ENCODE results near the gene CAP2.
"Not testable (repeated sequence)": the region's sequence is repeated elsewhere in the genome, so short reads cannot be mapped to it uniquely, and the experiment has no call there.

CAP2 gene

DNA sequence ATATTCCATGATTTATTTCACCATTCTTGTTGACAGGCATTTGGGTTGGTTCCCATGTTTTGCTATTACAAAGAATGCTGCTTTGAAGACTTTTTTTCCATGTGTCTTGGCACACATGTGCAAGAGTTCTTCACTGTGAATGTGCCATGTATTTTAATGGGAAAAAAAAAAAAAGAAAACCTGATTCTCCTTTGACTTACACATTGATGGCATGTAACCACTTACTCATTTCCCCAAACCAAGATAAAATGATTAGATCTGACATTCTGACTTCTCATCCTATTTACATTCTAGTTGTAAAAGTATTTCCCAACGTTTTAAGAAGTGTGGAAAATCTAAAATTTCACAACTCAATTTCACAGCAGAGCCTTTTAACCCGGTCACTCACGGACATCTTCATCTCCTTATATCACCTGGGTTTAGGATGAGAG, 4.4 kb downstream of the CAP2 start:
- DNase-seq (ENCODE audit: low read depth in 2 of 2), result no peak

DNA sequence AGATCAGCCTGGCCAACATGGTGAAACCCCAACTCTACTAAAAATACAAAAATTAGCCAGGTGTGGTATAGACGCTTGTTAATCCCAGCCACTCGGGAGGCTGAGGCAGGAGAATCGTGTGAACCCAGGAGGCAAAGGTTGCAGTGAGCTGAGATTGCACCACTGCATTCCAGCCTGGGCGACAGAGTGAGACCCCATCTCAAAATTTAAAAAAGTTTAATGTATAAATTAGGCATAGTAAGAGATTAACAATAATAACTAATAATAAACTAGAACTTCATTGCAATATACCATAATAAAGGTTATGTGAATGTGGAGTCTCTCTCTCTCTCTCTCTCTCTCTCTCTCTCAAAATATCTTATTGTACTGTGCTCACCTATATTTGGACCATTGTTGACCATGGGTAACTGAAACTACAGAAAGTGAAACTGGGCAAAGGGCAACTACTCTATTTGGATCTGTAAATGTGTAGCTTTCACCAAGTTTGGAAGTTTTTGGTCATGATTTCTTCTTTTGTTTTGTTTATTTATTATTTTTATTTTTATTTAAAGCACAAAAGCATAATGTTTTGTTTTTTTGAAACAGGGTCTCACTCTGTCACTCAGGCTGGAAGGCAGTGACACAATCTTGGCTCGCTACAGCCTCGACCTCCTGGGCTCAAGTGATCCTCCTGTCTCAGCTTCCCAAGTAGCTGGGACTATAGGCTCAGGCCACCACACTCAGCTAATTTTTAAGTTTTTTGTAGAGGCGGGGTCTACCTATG, 12.0 kb downstream of the CAP2 start:
- DNase-seq (ENCODE audit: low read depth in 2 of 2), result not testable (repeated sequence)

DNA sequence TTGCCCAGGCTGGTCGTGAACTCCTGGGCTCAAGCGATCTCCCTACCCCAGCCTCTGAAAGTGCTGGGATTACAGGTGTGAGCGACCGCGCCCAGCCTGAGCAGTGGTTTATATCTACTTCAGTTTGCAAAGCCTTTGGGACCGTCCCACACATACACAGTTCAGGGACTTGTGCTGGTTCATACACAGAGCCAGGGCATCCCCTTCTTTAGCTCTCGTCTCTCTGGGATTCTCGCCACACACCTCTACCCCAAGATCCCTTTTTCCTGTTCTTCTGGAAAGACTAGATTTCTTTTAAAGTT, 12.5 kb downstream of the CAP2 start:
- DNase-seq (ENCODE audit: low read depth in 2 of 2), result no peak

DNA sequence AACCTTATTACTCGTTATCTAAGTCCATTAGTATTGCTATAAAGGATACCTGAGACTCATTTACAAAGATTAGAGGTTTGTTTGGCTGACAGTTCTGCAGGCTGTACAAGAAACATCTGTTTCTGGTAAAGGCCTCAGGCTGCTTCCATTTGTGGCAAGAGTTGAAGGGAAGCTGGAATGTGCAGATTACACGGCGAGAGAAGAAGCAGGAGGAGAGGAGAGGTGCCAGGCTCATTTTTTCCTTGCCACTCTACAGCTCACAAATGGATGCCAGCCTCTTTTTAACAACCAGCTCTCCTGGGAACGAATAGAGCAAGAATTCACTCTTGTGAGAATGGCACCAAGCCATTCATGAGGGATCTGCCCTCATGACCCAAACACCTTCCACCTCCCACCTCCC, 14.7 kb downstream of the CAP2 start:
- no peak for DNase-seq (ENCODE audit: low read depth in 2 of 2)

DNA sequence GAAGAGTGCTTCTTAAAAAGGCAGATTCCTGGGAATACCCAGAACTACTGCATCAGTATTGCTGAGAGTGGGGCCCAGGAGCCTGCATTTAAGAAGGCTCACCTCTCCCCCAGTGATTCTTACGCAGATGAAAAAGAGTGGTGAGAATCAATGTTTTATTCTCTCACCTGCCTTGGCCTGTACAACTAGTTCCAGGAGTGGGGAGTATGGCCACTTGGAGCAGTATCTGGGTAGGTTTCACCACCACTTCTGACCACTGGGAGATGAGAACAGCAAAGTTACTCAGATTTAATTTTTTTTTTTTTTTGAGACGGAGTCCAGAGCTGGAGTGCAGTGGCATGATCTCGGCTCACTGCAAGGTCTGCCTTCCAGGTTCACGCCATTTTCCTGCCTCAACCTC, 16.9 kb downstream of the CAP2 start:
- DNase-seq (ENCODE audit: low read depth in 2 of 2), result no peak

DNA sequence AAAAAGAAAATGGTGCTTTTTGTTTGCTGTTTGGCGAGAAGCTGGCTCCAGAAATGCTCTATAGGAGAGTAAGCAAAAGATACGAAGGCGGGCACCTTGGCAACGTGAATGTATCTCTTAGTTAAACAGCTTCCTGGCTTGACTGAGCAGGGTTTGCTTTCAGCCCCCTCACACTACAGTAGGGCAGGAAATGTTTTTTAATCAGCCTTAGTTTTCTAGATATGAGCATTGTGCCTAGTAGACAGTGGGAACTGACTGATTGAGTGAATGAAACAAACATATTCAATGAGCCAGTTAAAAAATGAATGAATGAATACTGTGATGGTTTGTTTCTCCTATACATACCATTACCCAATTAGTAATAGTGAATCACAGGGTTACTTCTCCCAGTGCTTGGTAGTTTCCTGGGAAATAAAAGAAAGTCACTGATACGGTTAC, 19.9 kb downstream of the CAP2 start:
- DNase-seq (ENCODE audit: low read depth in 2 of 2), result no peak

DNA sequence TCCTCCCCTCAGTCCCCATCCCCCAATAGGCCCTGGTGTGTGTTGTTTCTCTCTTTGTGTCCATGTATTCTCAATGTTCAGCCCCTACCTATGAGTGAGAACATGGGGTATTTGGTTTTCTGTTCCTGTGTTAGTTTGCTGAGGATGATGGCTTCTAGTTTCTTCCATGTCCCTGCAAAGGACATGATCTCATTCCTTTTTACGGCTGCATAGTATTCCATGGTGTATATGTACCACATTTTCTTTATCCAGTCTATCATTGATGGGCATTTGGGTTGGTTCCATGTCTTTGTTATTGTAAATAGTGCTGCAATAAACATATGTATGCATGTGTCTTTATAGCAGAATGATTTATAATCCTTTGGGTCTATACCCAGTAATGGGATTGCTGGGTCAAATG, 21.0 kb downstream of the CAP2 start:
- not testable (repeated sequence) for DNase-seq (ENCODE audit: low read depth in 2 of 2)

DNA sequence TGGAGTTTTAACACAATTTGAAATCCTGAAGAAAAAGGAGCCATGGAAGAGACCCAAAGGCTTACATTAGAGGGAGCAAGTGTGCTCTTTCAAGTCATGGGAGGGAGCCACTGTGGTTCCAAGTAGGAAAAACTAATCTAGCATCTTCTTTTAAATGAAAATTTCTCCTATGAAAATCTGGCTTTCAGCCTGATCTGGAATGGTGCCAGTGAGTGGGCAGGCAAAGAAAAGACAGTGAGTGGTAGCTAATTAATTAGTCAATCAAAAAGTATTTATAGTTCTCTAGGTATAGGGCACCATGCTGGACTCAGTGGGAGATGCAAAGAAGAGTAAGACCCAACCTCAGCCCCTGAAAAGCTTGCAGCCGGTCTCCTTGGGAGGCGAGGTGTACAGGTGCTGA, 21.9 kb downstream of the CAP2 start:
- no peak for DNase-seq (ENCODE audit: low read depth in 2 of 2)

DNA sequence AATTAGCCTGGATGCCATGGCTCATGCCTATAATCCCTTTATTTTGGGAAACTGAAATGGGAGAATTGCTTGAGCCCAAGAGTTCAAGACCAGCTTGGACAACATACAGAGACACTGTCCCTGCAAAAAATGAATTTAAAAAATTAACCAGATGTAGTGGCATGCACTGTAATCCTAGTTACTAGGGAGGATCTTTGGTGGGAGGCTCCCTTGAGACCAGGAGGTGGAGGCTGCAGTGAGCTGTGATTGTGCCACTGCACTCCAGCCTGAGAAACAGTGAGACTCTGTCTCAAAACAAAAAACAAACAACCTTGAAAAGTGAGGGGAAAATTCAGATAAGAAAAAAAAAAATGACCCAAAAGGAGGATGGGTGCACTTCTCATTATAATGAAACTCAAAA, 23.4 kb downstream of the CAP2 start:
- DNase-seq (ENCODE audit: low read depth in 2 of 2), result no peak

DNA sequence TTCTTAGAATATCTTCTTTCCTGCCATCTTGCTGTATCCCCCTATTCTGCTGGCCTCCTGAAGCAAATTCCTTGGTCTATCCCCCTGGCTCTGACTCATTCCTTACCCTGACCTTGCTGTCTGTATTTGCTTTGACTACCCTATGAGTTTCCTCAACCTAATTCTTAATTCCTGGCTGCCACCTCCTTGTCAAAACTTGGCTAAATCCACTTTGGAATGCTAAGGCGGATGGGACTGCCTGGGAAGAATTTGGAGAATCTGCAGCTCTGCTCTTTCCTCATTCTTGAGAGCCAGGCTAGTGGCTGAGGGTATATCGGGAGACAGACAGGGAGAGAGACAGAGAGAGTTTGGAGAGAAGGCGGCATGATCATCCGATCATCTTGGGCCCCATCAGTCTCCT, 24.4 kb downstream of the CAP2 start:
- DNase-seq (ENCODE audit: low read depth in 2 of 2), result no peak

DNA sequence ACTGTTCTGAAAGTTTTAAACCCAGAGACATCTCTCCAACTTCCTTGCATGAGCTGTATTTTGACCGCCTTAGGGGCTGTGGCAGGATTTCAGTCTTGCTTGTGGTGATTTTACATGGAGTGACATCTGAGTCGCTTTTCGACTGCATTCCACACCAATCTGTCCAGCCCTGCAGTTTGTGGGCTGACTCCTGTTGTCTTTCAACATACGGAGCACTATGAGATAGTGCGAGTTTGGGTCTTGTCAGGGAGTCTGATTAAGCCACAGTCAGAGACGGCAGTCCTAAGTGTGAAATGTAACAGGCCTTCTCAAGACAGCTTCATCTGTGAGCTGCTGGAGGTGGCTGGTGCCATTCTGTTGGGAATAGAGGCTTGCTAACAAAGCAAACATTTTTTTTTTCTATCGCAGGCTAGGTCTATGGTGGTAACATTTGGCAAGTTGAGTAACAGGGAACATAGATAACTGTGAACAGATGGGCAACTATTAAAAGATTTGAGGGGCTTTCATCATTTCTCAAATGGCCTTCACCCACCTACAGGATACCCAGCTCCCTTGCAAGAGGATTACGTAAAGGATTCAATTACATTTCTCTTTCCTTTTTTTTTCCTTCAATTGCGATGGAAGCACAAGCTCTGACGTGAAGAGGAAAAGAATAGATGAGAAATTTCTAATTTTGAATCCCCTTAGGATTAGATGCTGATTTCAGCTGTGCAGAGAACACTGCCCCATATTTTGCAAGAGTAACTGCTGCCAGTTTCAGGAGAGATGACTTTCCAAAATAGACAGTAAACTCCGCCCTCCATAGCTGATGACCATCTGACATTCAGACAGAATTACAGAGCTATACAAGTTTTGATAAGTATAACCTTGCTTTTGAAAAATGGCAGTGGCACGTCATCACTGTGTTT, 25.1 kb downstream of the CAP2 start:
- DNase-seq (ENCODE audit: low read depth in 2 of 2), result no peak

DNA sequence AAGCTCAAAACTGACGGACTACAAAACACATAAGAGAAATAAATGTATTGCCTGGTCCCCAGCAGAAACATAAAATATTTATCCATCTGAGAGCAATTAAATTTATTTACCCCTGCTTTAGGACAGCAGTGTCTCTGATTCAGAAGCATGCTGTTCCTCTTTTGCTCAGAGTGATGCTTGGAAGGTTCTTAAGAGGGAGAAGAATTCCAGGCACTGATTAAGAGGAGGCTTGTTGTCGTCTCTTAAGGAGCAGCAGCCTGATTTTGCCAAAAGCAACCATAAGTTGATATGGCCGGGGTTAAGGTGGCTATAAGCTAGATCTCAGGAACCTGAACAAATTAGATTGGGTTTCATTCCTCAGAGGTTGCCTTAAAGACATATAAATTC, 25.8 kb downstream of the CAP2 start:
- no peak for DNase-seq (ENCODE audit: low read depth in 2 of 2)

DNA sequence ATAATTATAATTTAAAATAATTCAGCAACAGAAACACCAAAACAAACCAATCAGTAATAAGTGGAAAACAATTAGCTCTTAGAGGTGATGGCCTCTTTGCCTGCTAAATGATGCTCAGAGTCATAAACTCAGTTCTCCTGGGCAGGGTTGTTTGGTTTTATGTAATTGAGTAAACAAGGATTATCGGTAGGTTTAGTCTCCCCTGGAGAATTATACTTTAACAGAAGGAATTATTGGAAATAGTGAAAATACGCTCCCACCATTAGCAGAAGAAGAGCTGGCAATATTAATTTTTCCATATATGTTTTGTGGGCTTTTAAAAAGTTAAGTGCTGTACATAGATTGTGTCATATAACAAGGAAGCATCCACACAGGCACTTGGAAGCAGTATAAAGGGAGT, 27.0 kb downstream of the CAP2 start:
- no peak for DNase-seq (ENCODE audit: low read depth in 2 of 2)

DNA sequence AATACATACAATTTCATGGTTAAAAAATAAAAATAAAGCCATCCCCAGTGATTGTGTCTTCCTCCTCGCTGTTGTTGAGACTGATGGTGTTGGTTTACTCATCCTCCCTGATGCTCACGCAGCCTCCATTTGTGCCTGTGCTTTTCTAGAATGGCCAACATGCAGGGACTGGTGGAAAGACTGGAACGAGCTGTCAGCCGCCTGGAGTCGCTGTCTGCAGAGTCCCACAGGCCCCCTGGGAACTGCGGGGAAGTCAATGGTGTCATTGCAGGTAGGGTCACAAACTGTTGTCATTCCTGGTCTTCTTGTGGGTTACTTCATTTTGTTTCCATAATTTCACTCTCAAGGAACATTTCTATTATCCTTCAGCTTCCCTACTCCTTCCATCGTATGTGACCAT, 28.0 kb downstream of the CAP2 start:
- DNase-seq (ENCODE audit: low read depth in 2 of 2), result no peak

DNA sequence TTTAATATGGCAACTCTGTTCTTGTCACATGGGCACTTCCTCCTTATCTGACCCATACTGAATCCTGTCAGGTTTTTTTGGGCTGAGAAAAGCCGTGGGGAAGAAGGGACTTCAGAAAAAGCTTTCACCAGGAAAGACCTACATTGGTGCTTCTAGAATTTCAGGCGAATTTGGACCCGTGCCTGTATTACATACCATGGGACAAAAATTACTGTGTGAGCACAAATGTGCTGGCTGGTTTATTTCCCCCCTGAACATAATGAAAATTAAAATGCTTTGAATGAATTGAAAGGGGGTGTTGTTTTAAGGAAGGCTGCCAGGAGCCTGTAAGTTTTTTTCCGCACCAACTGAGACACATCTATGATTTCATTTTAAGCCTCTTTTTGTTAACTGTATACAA, 29.6 kb downstream of the CAP2 start:
- DNase-seq (ENCODE audit: low read depth in 2 of 2), result no peak

DNA sequence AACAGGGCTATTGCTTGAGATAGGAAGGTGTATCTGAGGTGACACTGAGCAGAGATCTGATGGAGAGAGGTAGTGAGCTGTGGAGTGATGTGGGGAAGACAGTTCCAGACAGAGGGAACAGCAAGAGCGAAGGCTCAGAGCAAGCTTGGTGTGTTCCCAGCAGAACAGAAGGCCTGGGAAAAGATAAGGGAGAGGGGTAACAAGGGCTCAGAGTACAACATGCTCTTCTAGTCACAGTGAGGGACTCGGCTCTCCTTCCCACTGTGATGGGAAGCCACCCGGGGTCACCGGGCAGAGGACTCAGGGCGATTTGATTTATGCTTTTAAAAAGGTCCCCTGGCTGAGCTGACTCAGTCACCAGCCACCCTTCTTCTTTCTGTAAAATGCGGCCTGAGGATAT, 33.7 kb downstream of the CAP2 start:
- no peak for DNase-seq (ENCODE audit: low read depth in 2 of 2)

DNA sequence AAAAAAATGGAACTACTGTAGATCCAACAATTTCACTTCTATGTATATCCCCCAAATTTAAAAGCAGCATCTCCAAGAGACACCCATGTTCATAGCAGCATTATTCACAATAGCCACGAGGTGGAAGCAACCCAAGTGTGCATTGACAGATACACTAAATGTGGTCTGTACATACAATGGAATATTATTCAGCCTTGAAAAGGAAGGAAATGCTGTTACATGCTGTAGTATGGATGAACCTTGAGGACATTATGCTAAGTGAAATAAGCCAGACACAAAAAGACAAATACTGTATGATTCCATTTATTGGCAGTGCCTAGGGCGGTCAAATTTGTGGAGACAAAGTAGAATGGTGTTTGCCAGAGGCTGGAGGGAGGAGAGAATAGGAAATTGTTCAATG, 34.2 kb downstream of the CAP2 start:
- no peak for DNase-seq (ENCODE audit: low read depth in 2 of 2)

DNA sequence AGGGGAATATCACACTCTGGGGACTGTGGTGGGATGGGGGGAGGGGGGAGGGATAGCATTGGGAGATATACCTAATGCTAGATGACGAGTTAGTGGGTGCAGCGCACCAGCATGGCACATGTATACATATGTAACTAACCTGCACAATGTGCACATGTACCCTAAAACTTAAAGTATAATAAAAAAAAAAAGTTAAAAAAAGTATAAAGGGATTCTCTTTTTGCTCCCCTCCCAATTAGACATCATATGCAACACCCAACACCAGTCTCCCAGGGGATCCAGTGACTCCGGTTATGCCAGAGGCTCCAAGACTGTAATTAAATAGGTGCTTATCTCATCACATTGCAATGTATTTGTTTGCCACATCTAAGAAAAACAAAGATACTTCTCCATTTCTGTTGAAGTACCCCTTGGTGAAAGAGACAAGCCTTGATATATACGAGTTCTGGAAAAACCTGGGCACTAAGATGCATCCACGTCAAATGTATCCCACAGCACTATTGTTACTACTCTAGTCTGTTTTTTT, 35.3 kb downstream of the CAP2 start:
- not testable (repeated sequence) for DNase-seq (ENCODE audit: low read depth in 2 of 2)

DNA sequence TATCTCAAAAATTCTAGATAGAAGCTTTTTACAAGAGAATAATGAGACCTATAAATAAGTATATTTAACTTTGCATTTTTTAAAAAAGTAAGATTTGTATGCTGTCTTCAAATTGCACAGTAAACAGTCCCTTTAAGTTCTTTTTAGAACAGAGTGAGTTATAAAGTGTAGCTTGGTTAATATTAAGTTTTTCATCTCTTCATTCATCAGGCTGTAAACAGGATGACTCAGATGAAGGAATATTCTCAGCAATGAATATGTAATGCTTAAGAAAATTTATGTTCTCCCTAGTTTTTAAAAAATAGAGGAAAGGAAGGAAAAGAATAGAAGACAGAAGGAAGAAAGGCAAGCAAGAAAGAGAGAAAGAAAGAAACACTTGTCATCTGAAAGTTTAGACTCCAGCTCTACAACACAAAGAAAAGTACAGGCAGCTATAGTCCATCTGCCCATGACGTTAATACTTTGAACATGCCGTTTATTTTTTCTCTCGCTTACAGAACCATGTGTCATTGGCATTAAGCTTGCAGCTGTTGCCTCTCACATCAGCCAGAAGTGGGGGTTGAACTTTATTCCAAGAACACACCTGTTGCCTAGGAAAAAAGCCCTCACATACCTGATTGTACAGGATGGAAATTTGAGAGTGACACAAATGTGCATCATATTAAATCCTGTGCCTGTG, 36.1 kb downstream of the CAP2 start:
- no peak for DNase-seq (ENCODE audit: low read depth in 2 of 2)

DNA sequence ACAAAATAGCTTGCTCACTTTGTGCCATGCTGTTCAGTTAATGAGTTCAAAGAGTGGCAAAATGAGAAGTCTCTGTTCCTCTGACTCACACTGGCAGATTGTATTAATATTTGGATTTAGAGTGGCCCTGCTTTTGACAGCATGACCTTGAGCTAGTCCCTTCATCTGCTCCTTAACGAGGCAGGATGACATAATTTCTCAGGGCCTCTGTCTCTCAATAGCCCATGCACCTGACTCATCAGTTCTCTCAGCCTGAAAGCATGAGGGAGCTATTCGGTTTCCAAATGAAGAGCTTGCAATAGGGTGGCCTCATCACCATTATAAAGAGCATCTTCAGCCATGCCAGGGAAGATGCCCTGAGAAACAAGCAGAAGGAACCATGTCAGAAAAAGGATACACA, 38.2 kb downstream of the CAP2 start:
- DNase-seq (ENCODE audit: low read depth in 2 of 2), result no peak

DNA sequence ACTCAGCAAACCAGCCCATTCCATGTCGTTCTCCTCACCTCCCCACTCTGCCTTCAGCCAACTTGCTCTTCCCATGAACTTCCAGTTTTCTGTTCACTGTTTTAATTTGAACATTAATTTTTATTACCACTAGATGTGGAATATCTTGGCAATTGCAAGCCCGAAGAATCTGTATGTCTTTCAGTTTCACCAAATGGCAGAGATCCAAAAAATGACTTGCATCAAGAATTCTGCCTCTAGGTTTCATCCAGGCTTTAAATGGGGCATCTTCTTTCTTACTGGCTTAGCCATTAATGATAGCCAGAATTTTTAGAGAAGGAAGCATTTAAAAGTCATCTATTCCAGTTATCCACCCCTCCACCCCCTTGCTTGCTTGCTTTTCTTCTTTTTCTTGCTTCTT, 39.0 kb downstream of the CAP2 start:
- DNase-seq (ENCODE audit: low read depth in 2 of 2), result no peak

DNA sequence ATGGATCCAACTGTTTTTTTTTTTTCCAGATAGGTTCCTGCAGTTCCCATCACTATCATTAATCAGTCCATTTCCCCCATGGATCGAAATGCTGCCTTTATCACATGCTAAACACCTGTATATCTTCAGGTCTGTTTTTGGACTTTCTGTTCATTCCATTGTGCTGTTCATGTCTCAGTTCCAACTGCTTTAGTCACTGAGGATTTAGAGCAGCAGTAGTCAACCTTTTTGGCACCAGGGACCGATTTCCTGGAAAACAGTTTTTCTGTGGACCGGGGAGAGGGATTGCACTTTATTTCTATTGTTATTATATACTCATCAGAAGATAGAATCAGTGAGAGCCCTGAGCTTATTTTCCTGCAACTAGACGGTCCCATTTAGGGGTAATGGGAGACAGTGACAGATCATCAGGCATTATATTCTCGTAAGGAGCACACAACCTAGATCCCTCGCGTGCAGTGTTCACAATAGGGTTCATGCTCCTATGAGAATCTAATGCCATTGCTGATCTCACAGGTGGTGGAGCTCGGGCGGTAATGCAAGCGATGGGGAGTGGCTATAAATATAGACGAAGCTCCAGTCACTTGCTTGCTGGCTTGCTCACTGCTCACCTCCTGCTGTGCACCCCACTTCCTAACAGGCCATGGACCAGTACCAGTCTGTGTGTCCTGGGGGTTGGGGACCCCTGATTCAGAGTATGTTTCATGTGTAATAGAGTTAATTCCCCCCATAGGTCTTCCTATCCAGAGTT, 46.0 kb downstream of the CAP2 start:
- DNase-seq (ENCODE audit: low read depth in 2 of 2), result no peak

All from stimulated activated CD4-positive, alpha-beta T cell treated with anti-CD3 and anti-CD28 coated beads, Interleukin-1b, Interleukin-23, amount 100 ng/mL, for 1 hour (primary cell).